Thoracic aorta (tissue), 2 donors: ENCODE results near the gene ROGDI. TPM values are rescaled to one million over a fixed set of nuclear protein-coding genes. Genes with fewer than 3 reads are reported as not detected.

Experiments
- ATAC-seq: fragments of 150-250 bp; one replicate; pipeline ENCODE4 v1.8.0; 2017; ENCODE audit warnings: low read depth; ENCODE audit not compliant: insufficient number of reproducible peaks, low FRiP score
- DNase-seq: peaks from one replicate; pipeline ENCODE4 v3.0.0-alpha.2; 2020; ENCODE audit warnings: low spot score
- H3K27ac ChIP-seq, 2 donors: fragments of 200-600 bp; sonication (generic); 1 replicate in 1 of 2; 2 replicates in 1 of 2; pipeline ENCODE4 v1.5.1; 2016; ENCODE audit warnings: mild to moderate bottlenecking in 2 of 2, moderate library complexity in 2 of 2
- H3K27me3 ChIP-seq: fragments of 200-600 bp; sonication (generic); replicated peaks from 2 replicates; pipeline ENCODE4 v1.6.0; 2016; ENCODE audit warnings: mild to moderate bottlenecking; ENCODE audit not compliant: insufficient read depth
- H3K36me3 ChIP-seq: fragments of 200-600 bp; sonication (generic); one replicate; pipeline ENCODE4 v1.5.1; 2016
- H3K4me1 ChIP-seq, 2 donors: fragments of 200-600 bp; sonication (generic); 1 replicate in 1 of 2; 2 replicates in 1 of 2; pipeline versions ENCODE4 v1.5.1 to v1.6.0; 2016; ENCODE audit warnings: low read depth in 2 of 2, mild to moderate bottlenecking in 1 of 2; ENCODE audit not compliant: control insufficient read depth in 1 of 2
- H3K4me3 ChIP-seq: fragments of 200-600 bp; sonication (generic); 2 replicates; pipeline ENCODE4 v1.5.1; 2016; ENCODE audit warnings: mild to moderate bottlenecking
- H3K9me3 ChIP-seq: fragments of 200-600 bp; sonication (generic); 2 replicates; pipeline ENCODE4 v1.5.1; 2016
- CTCF ChIP-seq: fragments of 200-600 bp; sonication (generic); IDR thresholded peaks from one replicate; pipeline ENCODE4 v1.5.1; 2019; ENCODE audit warnings: antibody characterized with exemption
- total RNA-seq, 2 donors: library from RNA; depleted of rRNA; stranded (reverse); fragments of >200 nt; gene quantifications; one replicate each; pipeline versions ENCODE4 v1.1.0 to v1.2.3, GENCODE V29; 2016

The ROGDI gene
- total RNA-seq, 2 donors from 2014 or later = 4.2 to 23.7 TPM

GRCh38 chr16:4752351-4753100, 49.9 kb downstream of the ROGDI start:
- no peak for TF ChIP-seq CTCF
- Histone ChIP-seq H3K27ac (no peak overlapping the region), H3K4me1 (peaks cover 0 to 4% of the 10 kb centered on the region in 2 donors), H3K4me3 (no peak overlapping the region), H3K9me3 (no peaks in the 10 kb centered on the region), H3K36me3 (peaks cover 43% of the 10 kb centered on the region), H3K27me3 (no peaks in the 10 kb centered on the region)
- DNase-seq (no peak), ATAC-seq (no peak)

GRCh38 chr16:4750896-4751295, 51.5 kb downstream of the ROGDI start:
- Histone ChIP-seq H3K27me3 (no peaks in the 10 kb centered on the region), H3K4me1 (peaks cover 3 to 13% of the 10 kb centered on the region in 2 donors), H3K4me3 (no peak overlapping the region), H3K9me3 (no peaks in the 10 kb centered on the region), H3K27ac (no peak overlapping the region), H3K36me3 (peaks cover 39% of the 10 kb centered on the region)
- DNase-seq (no peak), ATAC-seq (no peak)
- TF ChIP-seq CTCF = no peak

- no peak for TF ChIP-seq CTCF
- Histone ChIP-seq H3K4me1 (peaks cover 3 to 13% of the 10 kb centered on the region in 2 donors), H3K27ac (no peak overlapping the region), H3K27me3 (no peaks in the 10 kb centered on the region), H3K9me3 (no peaks in the 10 kb centered on the region), H3K36me3 (peaks cover 35% of the 10 kb centered on the region), H3K4me3 (no peak overlapping the region)
- no peak for DNase-seq
- no peak for ATAC-seq
Measured at GRCh38 chr16:4749700-4750257, 52.7 kb downstream of the ROGDI start.

- no peak for TF ChIP-seq CTCF
- DNase-seq (no peak), ATAC-seq (no peak)
- H3K27ac ChIP-seq = no peak overlapping the region
- H3K9me3 ChIP-seq = no peaks in the 10 kb centered on the region
- no peaks in the 10 kb centered on the region for H3K27me3 ChIP-seq
- H3K36me3 ChIP-seq = peaks cover 34% of the 10 kb centered on the region
- peaks cover 3 to 13% of the 10 kb centered on the region in 2 donors for H3K4me1 ChIP-seq
- no peak overlapping the region for H3K4me3 ChIP-seq
Measured at GRCh38 chr16:4748682-4749411, 53.6 kb downstream of the ROGDI start.
